IMR-90 (cell line): ENCODE data around the gene DUSP14. TPM values are rescaled to one million over a fixed set of nuclear protein-coding genes. Genes with fewer than 3 reads are reported as not detected.

Experiments
- ATAC-seq: fragments of 200-7000 bp; cut with Tn5 transposase; 2 replicates; pipeline ENCODE4 v1.9.1; 2020; ENCODE audit warnings: low read depth, mild to moderate bottlenecking, moderate library complexity
- BruUV-seq: library from RNA; stranded (reverse); fragments of 400-500 nt; replicated peaks from 2 replicates; lab custom pipeline; 2021; lab: Mats Ljungman, UMichigan
- CTCF ChIA-PET: fragments of 300-600 bp; formaldehyde crosslinking; extraction: SDS; loops from one replicate; lab custom pipeline; 2021; ENCODE audit warnings: antibody characterized with exemption; lab: Yijun Ruan, JAX
- POLR2A ChIA-PET: fragments of 300-600 bp; sonication (Branson Sonifier 250); formaldehyde crosslinking; loops from one replicate; lab custom pipeline; 2022; ENCODE audit warnings: antibody characterized with exemption; ENCODE audit not compliant: unreplicated experiment; lab: Charles Lee
- DNase-seq: peaks from one replicate; pipeline ENCODE4 v3.0.0; 2013
- H2AFZ ChIP-seq: replicated peaks from 2 replicates; pipeline ENCODE3; 2013; ENCODE audit warnings: low read length, mild to moderate bottlenecking; ENCODE audit not compliant: poor library complexity
- H2AK5ac ChIP-seq: 2 replicates; pipeline ENCODE4 v1.6.1; 2013; ENCODE audit warnings: low read depth, low read length, inconsistent platforms
- H2AK9ac ChIP-seq: replicated peaks from 2 replicates; pipeline ENCODE3; 2013; ENCODE audit warnings: mild to moderate bottlenecking, low read depth, low read length, moderate library complexity; ENCODE audit not compliant: poor library complexity
- H2BK120ac ChIP-seq: 2 replicates; pipeline ENCODE4 v1.6.1; 2013; ENCODE audit warnings: low read depth, low read length, inconsistent platforms
- H2BK15ac ChIP-seq: 3 replicates; pipeline ENCODE4 v1.6.1; 2013; ENCODE audit warnings: low read depth, low read length, inconsistent platforms
- H2BK20ac ChIP-seq: 2 replicates; pipeline ENCODE4 v1.6.1; 2013; ENCODE audit warnings: low read depth, mild to moderate bottlenecking, inconsistent platforms, low read length, moderate library complexity
- H2BK5ac ChIP-seq: 2 replicates; pipeline ENCODE4 v1.6.1; 2013; ENCODE audit warnings: mild to moderate bottlenecking, low read depth, low read length, inconsistent platforms; ENCODE audit not compliant: poor library complexity, severe bottlenecking
- H3K14ac ChIP-seq: replicated peaks from 2 replicates; pipeline ENCODE4 v1.6.1; 2013; ENCODE audit warnings: low read depth, low read length, inconsistent platforms
- H3K18ac ChIP-seq: 2 replicates; pipeline ENCODE4 v1.6.1; 2013; ENCODE audit warnings: low read depth, low read length, control low read depth
- H3K23ac ChIP-seq: 2 replicates; pipeline ENCODE4 v1.6.1; 2013; ENCODE audit warnings: low read depth, low read length, inconsistent platforms
- H3K27ac ChIP-seq: 2 replicates; pipeline ENCODE4 v1.5.1; 2013; ENCODE audit warnings: mild to moderate bottlenecking, control low read depth, low read length; ENCODE audit not compliant: insufficient read depth
- H3K27me3 ChIP-seq: 2 replicates; pipeline ENCODE4 v1.6.1; 2013; ENCODE audit warnings: low read length; ENCODE audit not compliant: control insufficient read depth, insufficient read depth
- H3K36me3 ChIP-seq: 2 replicates; pipeline ENCODE4 v1.6.1; 2013; ENCODE audit warnings: low read length, mixed read lengths; ENCODE audit not compliant: control insufficient read depth, insufficient read depth
- H3K4ac ChIP-seq: 2 replicates; pipeline ENCODE4 v1.6.1; 2013; ENCODE audit warnings: low read depth, low read length, inconsistent platforms
- H3K4me1 ChIP-seq: 2 replicates; pipeline ENCODE4 v1.6.1; 2013; ENCODE audit warnings: low read length, mixed read lengths; ENCODE audit not compliant: control insufficient read depth, insufficient read depth
- H3K4me2 ChIP-seq: 2 replicates; pipeline ENCODE4 v1.6.1; 2013; ENCODE audit warnings: low read depth, mild to moderate bottlenecking, control low read depth, low read length, moderate library complexity
- H3K4me3 ChIP-seq: 2 replicates; pipeline ENCODE4 v1.5.1; 2013; ENCODE audit warnings: low read depth, mild to moderate bottlenecking, control low read depth, low read length, moderate library complexity; ENCODE audit not compliant: insufficient read depth
- H3K56ac ChIP-seq: 2 replicates; pipeline ENCODE4 v1.6.1; 2013; ENCODE audit warnings: low read length, inconsistent platforms; ENCODE audit not compliant: insufficient read depth; ENCODE audit errors: extremely low read depth
- H3K79me1 ChIP-seq, 2 experiments: 2 replicates each; pipeline ENCODE4 v1.6.1; 2013; ENCODE audit warnings: low read length in 2 of 2, inconsistent platforms in 1 of 2, low read depth in 1 of 2
- H3K9ac ChIP-seq: 2 replicates; pipeline ENCODE4 v1.6.1; 2013; ENCODE audit warnings: low read depth, low read length, control low read depth
- H3K9me1 ChIP-seq: 2 replicates; pipeline ENCODE4 v1.6.1; 2013; ENCODE audit warnings: low read length, inconsistent platforms; ENCODE audit not compliant: insufficient read depth
- H3K9me3 ChIP-seq: 2 replicates; pipeline ENCODE4 v1.6.1; 2013; ENCODE audit warnings: low read length; ENCODE audit not compliant: control insufficient read depth, insufficient read depth
- H4K20me1 ChIP-seq: 2 replicates; pipeline ENCODE4 v1.6.1; 2013; ENCODE audit warnings: low read length, inconsistent platforms; ENCODE audit not compliant: insufficient read depth
- H4K5ac ChIP-seq: 2 replicates; pipeline ENCODE4 v1.6.1; 2013; ENCODE audit warnings: mild to moderate bottlenecking, low read depth, low read length, control low read depth
- H4K8ac ChIP-seq, 2 experiments: 2 replicates each; pipeline ENCODE4 v1.6.1; 2013; ENCODE audit warnings: low read depth in 2 of 2, low read length in 2 of 2, control low read depth in 1 of 2, inconsistent platforms in 1 of 2
- H4K91ac ChIP-seq: 2 replicates; pipeline ENCODE4 v1.6.1; 2013; ENCODE audit warnings: low read depth, low read length, inconsistent platforms; ENCODE audit not compliant: insufficient read depth
- BHLHE40 ChIP-seq: fragments of 150-350 bp; IDR thresholded peaks from 2 replicates; pipeline ENCODE4 v1.6.1; 2016; ENCODE audit warnings: mild to moderate bottlenecking, low read depth, low read length
- CEBPB ChIP-seq: IDR thresholded peaks from 2 replicates; pipeline ENCODE4 v1.6.1; 2012; ENCODE audit warnings: low read depth, low read length, improper control_type of control experiment
- CHD1 ChIP-seq: IDR thresholded peaks from 2 replicates; pipeline ENCODE4 v1.6.1; 2012; ENCODE audit warnings: low read depth, low read length, improper control_type of control experiment
- FOS ChIP-seq: fragments of 150-350 bp; IDR thresholded peaks from 2 replicates; pipeline ENCODE4 v1.6.1; 2016; ENCODE audit warnings: low read depth, low read length
- MAFK ChIP-seq: IDR thresholded peaks from 2 replicates; pipeline ENCODE4 v1.6.1; 2012; ENCODE audit warnings: low read depth, low read length, improper control_type of control experiment
- MAZ ChIP-seq: IDR thresholded peaks from 2 replicates; pipeline ENCODE4 v1.6.1; 2012; ENCODE audit warnings: low read depth, mild to moderate bottlenecking, low read length, improper control_type of control experiment, moderate library complexity, borderline replicate concordance
- MXI1 ChIP-seq: IDR thresholded peaks from 2 replicates; pipeline ENCODE4 v1.6.1; 2012; ENCODE audit warnings: low read depth, mild to moderate bottlenecking, low read length, moderate library complexity, borderline replicate concordance
- POLR2A ChIP-seq: IDR thresholded peaks from 2 replicates; pipeline ENCODE4 v1.6.1; 2012; ENCODE audit warnings: mild to moderate bottlenecking, low read depth, low read length
- RAD21 ChIP-seq: IDR thresholded peaks from 2 replicates; pipeline ENCODE4 v1.6.1; 2012; ENCODE audit warnings: low read length, improper control_type of control experiment
- RCOR1 ChIP-seq: IDR thresholded peaks from 2 replicates; pipeline ENCODE4 v1.6.1; 2012; ENCODE audit warnings: mild to moderate bottlenecking, low read length, improper control_type of control experiment; ENCODE audit not compliant: insufficient replicate concordance
- RFX5 ChIP-seq: IDR thresholded peaks from 2 replicates; pipeline ENCODE4 v1.8.0; 2012; ENCODE audit warnings: low read depth, mild to moderate bottlenecking, low read length, moderate library complexity
- SMC3 ChIP-seq: fragments of 150-350 bp; IDR thresholded peaks from 2 replicates; pipeline ENCODE4 v1.6.1; 2016; ENCODE audit warnings: low read depth, mild to moderate bottlenecking, antibody characterized with exemption, low read length, moderate library complexity
- WGBS, 2 experiments: methylation state at CpG; one replicate each; pipeline versions ENCODE4 v1.1.5 to v1.1.7; 2013; ENCODE audit warnings: missing lambda C conversion rate in 2 of 2; ENCODE audit not compliant: insufficient read length in 1 of 2; ENCODE audit errors: extremely low coverage in 2 of 2; 5-methylcytosine and 5-hydroxymethylcytosine counted together
- dilution Hi-C: fragments of 300-500 bp; cut with HindIII; formaldehyde crosslinking; loops from one replicate; pipeline ENCODE4 v1.14.3; 2018; ENCODE audit warnings: low sequenced_read_pairs; ENCODE audit not compliant: unreplicated experiment
- in situ Hi-C: fragments of 300-500 bp; cut with MboI; formaldehyde crosslinking; loops from 3 replicates; pipeline ENCODE4 v1.14.3; 2019; ENCODE audit warnings: low sequenced_read_pairs, inconsistent platforms, mixed read lengths
- intact Hi-C: fragments of 100-400 bp; cut with micrococcal nuclease; formaldehyde crosslinking; loops from 2 replicates; pipeline ENCODE4 v1.10.0; 2022
- polyA plus RNA-seq, 3 experiments: library from polyadenylated mRNA; depleted of rRNA; stranded (reverse); fragments of >200 nt; gene quantifications; 2 replicates each; pipeline ENCODE4 v1.2.3, GENCODE V29; 2012; ENCODE audit warnings: low replicate concordance in 1 of 3
- total RNA-seq: library from RNA; depleted of rRNA; stranded (reverse); fragments of >200 nt; gene quantifications from 2 replicates; pipeline ENCODE4 v1.2.3, GENCODE V29; 2012
- TF ChIP-seq, protein P1 (sequence below): conservative IDR thresholded peaks from 2 replicates; pipeline ENCODE4 v1.5.1; 2012; ENCODE audit warnings: mild to moderate bottlenecking, low read depth, low read length, improper control_type of control experiment
- TF ChIP-seq, protein P2 (sequence below): fragments of 150-350 bp; IDR thresholded peaks from 2 replicates; pipeline ENCODE4 v1.6.1; 2017; ENCODE audit warnings: mild to moderate bottlenecking, antibody characterized with exemption, low read length, low read depth
- TF ChIP-seq, protein P3 (sequence below): fragments of 150-350 bp; IDR thresholded peaks from 2 replicates; pipeline ENCODE4 v1.6.1; 2016; ENCODE audit warnings: low read depth, mild to moderate bottlenecking, low read length, moderate library complexity, borderline replicate concordance

DUSP14 gene
- total and polyA plus RNA-seq, 2 of the 4 experiments (the other 2 are of a cell fraction): 97.5 to 127 TPM

DNA sequence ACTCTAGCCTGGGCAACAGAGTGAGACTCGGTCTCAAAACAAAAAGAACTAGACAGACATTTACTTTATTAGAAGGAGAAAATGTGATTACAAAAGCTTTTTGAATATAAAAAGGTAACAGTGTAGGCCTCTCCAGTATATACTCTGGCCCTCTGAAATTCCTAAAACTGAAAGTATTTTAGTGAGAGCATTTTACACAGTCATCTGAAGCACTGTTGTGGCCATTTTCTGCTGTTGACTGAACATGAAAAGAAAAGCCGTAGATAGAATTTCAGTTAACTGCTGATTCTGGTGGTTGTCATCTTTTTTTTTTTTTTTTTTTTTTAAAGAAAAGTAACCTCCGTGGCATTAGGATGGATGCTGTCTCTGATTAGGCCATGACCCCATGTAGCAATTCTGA lies 15.6 kb downstream of the DUSP14 start:
- ChIA-PET POLR2A (no interaction called here), CTCF (no interaction called here)
- in situ Hi-C loops: no loop called here
- H3K4me3 ChIP-seq: no peak overlapping the region
- no peak overlapping the region for H2BK20ac ChIP-seq
- no peak for TF ChIP-seq RCOR1
- no peak for TF ChIP-seq BHLHE40
- no peak for TF ChIP-seq SMC3
- TF ChIP-seq MAFK: no peak
- no peak for TF ChIP-seq MAZ
- TF ChIP-seq RAD21: no peak
- no peak for TF ChIP-seq RFX5
- no peak for TF ChIP-seq FOS
- TF ChIP-seq, protein P1, sequence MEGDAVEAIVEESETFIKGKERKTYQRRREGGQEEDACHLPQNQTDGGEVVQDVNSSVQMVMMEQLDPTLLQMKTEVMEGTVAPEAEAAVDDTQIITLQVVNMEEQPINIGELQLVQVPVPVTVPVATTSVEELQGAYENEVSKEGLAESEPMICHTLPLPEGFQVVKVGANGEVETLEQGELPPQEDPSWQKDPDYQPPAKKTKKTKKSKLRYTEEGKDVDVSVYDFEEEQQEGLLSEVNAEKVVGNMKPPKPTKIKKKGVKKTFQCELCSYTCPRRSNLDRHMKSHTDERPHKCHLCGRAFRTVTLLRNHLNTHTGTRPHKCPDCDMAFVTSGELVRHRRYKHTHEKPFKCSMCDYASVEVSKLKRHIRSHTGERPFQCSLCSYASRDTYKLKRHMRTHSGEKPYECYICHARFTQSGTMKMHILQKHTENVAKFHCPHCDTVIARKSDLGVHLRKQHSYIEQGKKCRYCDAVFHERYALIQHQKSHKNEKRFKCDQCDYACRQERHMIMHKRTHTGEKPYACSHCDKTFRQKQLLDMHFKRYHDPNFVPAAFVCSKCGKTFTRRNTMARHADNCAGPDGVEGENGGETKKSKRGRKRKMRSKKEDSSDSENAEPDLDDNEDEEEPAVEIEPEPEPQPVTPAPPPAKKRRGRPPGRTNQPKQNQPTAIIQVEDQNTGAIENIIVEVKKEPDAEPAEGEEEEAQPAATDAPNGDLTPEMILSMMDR: no peak
- TF ChIP-seq, protein P2, sequence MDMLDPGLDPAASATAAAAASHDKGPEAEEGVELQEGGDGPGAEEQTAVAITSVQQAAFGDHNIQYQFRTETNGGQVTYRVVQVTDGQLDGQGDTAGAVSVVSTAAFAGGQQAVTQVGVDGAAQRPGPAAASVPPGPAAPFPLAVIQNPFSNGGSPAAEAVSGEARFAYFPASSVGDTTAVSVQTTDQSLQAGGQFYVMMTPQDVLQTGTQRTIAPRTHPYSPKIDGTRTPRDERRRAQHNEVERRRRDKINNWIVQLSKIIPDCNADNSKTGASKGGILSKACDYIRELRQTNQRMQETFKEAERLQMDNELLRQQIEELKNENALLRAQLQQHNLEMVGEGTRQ: no peak
- TF ChIP-seq CHD1: no peak
- TF ChIP-seq CEBPB: no peak
- TF ChIP-seq, protein P3, sequence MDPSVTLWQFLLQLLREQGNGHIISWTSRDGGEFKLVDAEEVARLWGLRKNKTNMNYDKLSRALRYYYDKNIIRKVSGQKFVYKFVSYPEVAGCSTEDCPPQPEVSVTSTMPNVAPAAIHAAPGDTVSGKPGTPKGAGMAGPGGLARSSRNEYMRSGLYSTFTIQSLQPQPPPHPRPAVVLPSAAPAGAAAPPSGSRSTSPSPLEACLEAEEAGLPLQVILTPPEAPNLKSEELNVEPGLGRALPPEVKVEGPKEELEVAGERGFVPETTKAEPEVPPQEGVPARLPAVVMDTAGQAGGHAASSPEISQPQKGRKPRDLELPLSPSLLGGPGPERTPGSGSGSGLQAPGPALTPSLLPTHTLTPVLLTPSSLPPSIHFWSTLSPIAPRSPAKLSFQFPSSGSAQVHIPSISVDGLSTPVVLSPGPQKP: no peak
- TF ChIP-seq MXI1: no peak
- no peak for TF ChIP-seq POLR2A
- H4K91ac ChIP-seq: no peak overlapping the region
- no peak overlapping the region for H4K8ac ChIP-seq
- no peak for DNase-seq
- no peak overlapping the region for H3K14ac ChIP-seq
- peaks cover 16% of the 10 kb centered on the region for H3K36me3 ChIP-seq
- H2AK5ac ChIP-seq: no peak overlapping the region
- peaks cover 97% of the 10 kb centered on the region for H4K20me1 ChIP-seq
- peaks cover 47% of the 10 kb centered on the region for H3K9me1 ChIP-seq
- no peak for ATAC-seq
- H3K4me1 ChIP-seq: peaks cover 5% of the 10 kb centered on the region; the same call in 1 of the 2 replicates
- H3K4ac ChIP-seq: no peak overlapping the region
- WGBS, 2 experiments: no CpG with 5 or more reads among the region's 3 CpGs
- dilution Hi-C loops: no loop called here
- no peak overlapping the region for H2AK9ac ChIP-seq
- H3K27me3 ChIP-seq: no peaks in the 10 kb centered on the region
- H3K79me1 ChIP-seq: peaks cover 0 to 74% of the 10 kb centered on the region in 2 experiments; a peak in 3 of 4 replicates
- H3K4me2 ChIP-seq: no peak overlapping the region
- no peaks in the 10 kb centered on the region for H3K9me3 ChIP-seq
- H3K56ac ChIP-seq: no peak overlapping the region
- no peak overlapping the region for H2BK5ac ChIP-seq
- intact Hi-C loops: no loop called here
- H4K5ac ChIP-seq: 0 out of 2 replicates have a peak overlapping the region, but pooled peaks have one; percentile 20
- H2BK120ac ChIP-seq: no peak overlapping the region
- H3K23ac ChIP-seq: no peak overlapping the region
- no peak overlapping the region for H3K27ac ChIP-seq
- no TSS peak for BruUV-seq
- H3K18ac ChIP-seq: no peak overlapping the region
- no peak overlapping the region for H2AFZ ChIP-seq
- H3K9ac ChIP-seq: no peak overlapping the region
- H2BK15ac ChIP-seq: no peak overlapping the region
